SH-SY5Y (cell line): ENCODE data around the gene EPHB2.

Source experiments
- GATA2 ChIP-seq: IDR thresholded peaks from 2 replicates; pipeline ENCODE4 v1.6.1; 2011; ENCODE audit warnings: mild to moderate bottlenecking, low read depth, low read length
- GATA3 ChIP-seq: IDR thresholded peaks from 2 replicates; pipeline ENCODE4 v1.6.1; 2011; ENCODE audit warnings: low read depth, mild to moderate bottlenecking, low read length, moderate library complexity

GRCh38 chr1:22808186-22808675 lies 97.6 kb downstream of the EPHB2 start:
- TF ChIP-seq GATA3 (no peak), GATA2 (no peak)
